HG02981 (cell line): ENCODE data around the gene IRF3.
A peak's percentile ranks its signal among the peaks of the same experiment; 100 is the strongest.
"Not testable (repeated sequence)": the region's sequence is repeated elsewhere in the genome, so short reads cannot be mapped to it uniquely, and the experiment has no call there.

Experiments used
- ATAC-seq: cut with Tn5 transposase; IDR thresholded peaks from one replicate; pipeline ENCODE4 v1.9.1; 2021; ENCODE audit warnings: mild to moderate bottlenecking, moderate library complexity; ENCODE audit not compliant: unreplicated experiment

IRF3 gene

DNA sequence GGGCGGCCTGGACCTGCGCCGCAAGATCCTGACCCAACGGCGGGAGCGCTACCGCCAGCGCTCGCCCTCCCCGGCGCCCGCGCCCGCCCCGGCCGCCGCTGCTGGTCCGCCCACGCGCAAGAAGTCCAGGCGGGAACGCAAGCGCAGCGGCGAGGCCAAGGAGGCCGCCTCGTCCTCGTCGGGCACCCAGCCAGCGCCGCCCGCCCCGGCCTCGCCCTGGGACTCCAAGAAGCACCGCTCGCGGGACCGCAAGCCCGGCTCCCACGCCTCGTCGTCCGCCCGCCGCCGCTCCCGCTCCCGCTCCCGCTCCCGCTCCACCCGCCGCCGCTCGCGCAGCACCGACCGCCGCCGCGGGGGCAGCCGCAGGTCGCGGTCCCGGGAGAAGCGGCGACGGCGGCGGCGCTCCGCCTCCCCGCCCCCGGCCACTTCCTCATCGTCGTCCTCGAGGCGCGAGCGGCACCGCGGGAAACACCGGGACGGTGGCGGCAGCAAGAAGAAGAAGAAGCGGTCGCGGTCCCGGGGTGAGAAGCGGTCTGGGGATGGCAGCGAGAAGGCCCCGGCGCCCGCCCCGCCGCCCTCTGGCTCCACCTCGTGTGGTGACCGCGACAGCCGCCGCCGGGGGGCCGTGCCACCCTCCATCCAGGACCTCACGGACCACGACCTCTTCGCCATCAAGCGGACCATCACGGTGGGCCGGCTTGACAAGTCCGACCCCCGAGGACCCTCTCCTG, 13.7 kb downstream of the IRF3 start:
- no peak for ATAC-seq

DNA sequence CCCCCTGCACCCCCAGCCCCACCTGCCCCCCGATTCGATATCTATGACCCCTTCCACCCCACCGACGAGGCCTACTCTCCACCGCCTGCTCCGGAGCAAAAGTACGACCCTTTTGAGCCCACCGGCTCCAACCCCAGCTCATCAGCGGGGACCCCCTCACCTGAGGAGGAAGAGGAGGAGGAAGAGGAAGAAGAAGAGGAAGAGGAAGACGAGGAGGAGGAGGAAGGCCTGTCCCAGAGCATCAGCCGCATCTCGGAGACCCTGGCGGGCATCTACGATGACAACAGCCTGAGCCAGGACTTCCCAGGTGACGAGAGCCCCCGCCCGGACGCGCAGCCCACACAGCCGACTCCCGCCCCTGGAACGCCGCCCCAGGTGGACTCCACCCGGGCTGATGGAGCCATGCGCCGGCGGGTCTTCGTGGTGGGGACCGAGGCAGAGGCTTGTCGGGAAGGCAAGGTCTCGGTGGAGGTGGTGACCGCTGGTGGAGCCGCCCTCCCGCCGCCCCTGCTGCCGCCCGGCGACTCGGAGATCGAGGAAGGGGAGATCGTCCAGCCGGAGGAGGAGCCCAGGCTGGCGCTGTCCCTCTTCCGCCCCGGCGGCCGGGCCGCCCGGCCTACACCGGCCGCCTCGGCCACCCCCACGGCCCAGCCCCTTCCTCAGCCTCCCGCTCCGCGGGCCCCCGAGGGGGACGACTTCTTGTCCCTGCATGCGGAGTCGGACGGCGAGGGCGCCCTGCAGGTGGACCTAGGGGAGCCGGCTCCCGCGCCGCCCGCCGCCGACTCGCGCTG, 14.4 kb downstream of the IRF3 start:
- ATAC-seq, result no peak

DNA sequence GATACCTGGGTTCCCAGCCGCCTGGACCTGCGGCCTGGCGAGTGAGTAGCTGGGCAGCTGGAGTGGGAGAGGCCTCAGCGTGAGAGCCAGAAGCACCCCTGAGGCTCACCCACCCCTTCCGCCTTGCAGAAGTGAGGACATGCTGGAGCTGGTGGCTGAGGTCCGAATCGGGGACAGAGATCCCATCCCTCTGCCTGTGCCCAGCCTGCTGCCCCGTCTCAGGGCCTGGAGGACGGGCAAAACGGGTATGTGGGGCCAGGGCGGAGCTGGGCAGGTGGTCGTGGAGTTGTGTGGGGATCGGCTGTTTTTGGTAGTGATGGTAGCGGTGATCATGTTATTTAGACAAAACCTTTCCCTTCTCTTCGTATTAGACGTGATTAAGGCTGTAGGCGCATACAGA, 19.1 kb downstream of the IRF3 start:
- ATAC-seq, result no peak

DNA sequence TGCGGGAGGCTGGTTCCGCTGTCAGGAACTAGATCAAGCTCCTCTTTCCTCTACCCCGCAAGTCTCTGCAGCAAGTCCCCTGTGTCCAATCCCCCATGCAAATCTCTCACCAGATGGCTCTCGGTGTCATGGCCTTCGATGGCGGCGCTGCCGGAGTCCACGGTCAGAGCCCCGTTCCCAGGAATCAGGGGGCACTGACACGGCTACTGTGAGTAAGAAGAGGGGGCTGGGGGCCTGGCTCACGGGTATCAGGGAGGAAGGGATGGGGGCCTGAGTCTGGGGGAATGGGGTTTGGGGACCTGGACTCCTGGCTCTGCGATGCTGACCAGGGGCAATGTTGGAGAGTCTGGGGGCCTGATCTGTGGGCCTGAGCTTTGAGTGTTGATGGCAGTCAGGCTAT, 19.7 kb downstream of the IRF3 start:
- no peak for ATAC-seq

DNA sequence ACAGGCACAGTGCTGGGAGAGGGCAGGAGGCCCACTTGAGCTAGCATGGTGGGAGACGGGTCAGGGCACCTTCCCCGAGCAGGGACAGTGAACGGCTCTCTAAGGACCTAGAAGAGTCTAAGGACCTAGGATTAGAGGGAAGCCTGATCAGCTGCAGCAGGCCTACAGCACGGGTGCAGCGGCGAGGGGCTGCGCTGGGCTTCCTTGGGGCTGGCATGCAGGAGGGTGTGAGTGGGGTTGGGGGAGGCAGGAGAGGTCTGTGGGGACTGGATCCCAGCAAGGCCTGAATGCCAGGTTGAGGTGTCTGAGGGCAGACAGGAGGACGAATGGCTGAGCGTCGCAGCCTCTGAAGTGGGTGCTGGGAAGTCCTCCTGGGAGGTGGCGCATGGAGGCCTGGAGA, 20.1 kb downstream of the IRF3 start:
- ATAC-seq, result no peak

DNA sequence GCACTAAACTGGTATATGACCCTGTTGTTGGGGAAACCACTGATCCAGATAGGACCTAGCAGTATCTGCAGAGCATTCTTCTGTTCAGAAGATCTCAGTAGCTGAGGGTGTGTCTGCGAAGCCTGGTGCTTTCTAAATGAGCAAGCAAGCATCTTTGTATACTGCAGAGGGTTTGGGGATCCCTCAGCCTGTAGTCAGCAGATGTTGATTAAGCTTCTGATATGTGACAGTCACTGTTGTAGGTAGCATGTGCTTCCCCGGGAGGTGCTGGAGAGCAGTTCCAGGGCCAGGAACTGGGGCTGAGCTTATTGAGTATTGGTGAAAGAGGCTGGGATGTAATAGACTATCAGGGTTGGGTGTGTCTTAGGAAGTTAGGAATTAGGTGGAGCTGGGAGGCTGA, 22.2 kb downstream of the IRF3 start:
- ATAC-seq, result no peak

DNA sequence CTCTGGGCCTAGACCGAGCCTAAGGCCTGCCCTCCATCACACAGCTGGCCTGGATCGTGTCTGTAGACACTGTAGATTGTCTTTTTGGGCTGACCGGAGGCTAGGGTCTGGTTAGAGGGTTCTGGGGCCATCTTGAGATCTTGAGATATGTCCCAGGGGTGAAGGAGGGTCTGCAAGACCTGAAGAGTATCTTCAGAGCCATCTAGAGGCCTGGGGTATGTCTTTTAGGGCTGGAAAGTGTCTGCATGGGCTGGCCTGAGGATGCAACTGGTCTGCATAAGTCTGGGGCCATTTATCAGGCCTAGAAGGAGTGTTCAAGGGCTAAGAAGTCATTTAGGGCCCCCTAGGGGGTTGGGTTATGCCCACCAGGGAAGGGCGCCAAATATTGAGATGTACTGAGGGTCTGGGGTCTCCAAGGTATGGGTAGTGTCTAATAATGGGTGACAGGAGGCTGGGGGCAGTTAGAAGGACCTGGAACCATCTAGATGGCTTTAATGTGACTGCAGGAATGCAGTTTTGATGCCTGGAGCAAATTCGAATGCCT, 23.1 kb downstream of the IRF3 start:
- ATAC-seq, result no peak

DNA sequence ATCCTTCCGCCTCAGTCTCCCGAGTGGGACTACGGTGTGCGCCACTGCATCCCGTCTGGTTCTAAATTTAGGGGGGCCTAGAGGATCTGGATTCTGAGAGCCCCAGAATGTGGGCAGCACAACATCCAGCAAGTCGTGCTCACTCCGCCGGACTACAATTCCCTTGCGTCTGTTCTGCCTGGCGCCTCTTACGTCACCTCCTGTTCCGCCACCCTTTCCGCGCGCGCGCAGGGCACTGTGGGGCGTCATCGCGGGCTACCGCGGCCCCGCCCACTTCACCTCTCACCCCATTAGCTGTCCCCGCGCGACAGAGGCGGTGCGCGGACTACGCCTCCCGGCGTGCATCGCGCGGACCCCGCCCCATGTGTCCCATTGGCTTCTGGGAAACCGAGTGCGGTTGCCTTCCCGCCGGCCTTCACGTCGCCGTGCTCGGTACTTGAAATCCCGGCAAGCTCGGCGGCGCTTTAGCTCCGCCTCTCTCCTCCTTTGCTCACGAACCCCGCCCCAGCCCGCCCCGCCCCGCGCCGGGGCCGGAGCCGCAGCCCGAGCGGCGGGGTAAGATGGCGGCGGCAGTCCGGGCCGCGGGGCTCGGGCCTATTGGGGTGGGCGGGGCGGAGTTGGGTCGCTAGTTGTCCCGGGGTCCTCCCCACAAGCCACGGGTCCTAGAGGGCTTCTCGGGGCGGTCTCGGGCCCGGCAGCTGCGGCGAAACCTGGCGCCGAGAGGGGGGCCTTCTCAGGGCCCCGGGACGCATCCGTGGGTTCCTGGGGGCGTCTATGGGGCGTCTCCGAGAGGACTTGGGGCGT, 23.8 kb downstream of the IRF3 start, which contains the start of gene SCAF1:
Gene SCAF1 (plus strand): TSS at position 522 of the 804 bp plus-strand sequence. CDS start 2,818 bp downstream, outside the sequence.
- peak; percentile 48 for ATAC-seq

DNA sequence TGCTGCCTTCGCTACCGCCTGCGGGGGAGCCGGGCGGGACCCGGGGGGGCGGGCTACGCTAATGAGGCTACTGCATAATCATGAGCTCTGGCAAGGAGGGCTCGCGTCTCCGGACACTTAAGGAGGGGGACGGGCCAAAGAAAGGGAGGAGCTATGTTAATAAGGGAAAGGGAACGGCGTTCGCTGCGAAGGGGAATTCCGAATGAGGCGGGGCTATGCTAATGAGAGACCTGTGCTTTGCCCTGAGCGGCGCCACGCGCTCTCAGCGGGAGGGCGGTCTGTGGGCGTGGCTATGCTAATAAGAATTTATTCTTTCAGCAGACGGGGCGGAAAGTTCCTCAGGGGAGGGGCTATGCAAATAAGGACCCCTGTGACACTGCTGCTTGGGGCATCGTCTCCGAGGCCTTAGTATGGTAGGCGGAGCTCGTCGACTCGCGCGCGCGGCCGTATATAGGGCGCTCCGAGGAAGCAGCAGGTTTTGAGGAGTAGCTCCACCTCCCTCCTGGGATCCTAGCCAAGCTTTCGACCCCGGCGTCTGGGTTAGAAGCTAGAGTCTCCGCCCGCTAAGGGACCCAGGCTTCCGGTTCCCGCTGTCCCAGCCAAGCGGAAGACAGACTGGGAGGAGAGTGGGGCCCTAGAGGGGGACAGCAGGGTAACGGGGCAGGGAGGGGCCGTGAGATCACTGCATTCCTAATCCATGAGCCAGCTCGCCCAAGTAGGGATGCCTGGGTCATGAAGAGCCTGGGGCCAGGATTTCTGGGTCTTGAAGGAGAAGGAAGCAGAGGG, 25.4 kb downstream of the IRF3 start, which contains the start of gene RRAS:
Gene RRAS (minus strand): TSS at position 31 of the 786 bp plus-strand sequence. CDS start 45 bp downstream, outside the sequence.
- ATAC-seq, result peak; percentile 57

DNA sequence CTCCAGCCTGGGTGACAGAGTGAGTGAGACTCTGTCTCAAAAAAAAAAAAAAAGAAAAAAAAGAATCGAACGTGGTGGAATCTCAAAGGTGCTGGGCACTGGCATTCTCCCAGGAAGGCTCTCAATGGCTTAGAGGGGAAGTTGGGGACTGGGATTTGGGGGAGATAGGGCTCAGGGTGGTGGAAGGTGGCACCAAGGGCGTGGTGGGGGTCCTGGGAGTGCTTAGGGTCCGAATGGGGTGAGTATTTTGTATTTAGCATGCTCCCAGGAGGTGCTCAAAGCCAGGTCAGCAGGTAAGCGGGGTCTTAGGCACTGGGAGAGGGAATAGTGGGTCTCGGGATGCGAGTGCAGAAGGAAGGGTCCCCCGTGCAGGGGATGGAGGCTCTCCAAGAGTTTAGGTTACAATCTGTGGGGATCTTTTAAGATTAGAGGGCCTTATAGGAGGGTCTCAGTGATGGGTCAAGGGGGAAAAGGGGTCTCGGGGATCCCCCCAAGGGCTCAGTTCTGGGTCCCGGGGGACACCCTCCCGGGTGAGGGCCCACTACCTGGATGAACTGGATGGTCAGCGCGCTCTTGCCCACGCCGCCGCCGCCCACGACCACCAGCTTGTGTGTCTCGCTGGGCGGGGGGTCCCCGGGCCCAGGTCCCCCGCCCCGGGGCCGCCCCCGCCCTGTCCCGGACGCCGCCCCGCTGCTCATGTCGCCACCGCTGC, 26.1 kb downstream of the IRF3 start:
- ATAC-seq, result no peak

DNA sequence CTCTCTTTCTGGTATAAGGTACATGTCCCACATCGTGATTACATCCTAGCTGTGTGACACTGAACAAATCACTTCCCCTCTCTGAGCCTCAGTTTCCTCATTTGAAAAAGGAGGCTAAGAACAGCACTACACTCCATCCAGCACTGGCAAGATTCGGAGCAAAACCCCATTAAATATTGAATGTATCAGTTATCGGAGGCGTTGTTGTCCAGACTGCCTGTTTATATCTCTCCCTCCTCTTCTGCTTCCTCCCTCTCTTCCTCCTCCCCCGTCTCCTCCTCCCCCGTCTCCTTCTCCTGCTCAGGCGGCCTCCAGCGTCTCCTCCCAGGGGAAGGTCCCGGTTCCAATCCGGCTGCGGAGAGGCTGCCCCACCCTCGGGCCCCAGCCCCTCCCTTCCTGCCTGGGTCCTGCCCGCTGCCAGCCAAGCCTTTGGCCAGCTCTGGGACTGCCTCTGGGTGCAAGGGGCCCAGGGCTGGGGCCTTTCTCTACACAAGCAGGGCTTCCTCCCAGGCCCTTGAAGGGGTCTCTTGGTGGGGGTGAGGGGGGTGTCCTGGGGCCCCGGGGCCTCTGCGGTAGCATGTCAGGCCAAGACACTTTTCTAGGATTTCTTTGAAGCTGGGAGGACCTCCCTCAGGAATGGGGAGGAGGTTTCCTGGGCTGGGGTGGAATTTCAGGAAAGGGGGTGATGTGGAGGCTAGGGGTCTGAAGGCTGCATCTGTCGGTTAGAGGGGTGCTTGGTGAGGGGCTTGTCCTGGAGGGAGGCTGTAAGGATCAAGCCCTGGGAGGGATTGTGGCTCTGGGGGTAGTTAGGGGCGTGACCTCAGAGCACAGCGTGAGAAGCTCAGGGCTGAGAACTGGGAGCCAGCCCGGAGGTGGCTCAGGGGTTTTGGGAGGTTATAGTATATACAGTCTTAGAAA, 27.6 kb downstream of the IRF3 start:
- no peak for ATAC-seq

DNA sequence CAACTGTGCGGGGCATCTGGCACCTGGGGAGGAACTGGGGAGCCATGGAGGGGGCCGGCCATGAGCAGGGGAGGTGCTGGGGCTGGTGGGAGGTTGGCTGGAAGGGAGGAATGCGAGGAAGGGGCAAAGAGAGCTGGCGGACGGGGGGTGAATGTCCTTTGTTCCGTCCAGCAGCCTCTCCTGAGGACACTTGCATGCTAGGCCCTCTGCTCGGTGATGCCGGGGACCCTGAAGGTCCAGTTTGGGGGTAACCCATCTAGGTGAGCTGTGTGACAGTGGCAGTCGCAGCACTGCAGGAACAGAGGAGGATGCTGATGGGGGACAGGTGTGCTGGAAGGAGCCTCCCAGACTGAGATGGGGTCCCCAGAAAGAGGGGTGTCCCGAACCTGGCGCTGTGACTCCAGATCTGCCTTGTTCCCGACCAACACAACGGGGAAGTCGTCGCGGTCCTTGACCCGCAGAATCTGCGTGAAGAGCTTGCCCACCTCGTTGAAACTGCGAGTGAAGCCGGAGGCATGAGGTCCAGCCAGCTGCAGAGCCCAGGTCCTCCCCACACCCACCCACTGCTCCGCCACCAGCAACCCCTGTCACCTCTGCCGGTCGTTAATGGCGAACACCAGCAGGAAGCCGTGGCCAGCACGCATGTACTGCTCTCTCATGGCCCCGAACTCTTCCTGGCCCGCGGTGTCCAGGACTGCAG, 29.3 kb downstream of the IRF3 start:
- ATAC-seq, result no peak

DNA sequence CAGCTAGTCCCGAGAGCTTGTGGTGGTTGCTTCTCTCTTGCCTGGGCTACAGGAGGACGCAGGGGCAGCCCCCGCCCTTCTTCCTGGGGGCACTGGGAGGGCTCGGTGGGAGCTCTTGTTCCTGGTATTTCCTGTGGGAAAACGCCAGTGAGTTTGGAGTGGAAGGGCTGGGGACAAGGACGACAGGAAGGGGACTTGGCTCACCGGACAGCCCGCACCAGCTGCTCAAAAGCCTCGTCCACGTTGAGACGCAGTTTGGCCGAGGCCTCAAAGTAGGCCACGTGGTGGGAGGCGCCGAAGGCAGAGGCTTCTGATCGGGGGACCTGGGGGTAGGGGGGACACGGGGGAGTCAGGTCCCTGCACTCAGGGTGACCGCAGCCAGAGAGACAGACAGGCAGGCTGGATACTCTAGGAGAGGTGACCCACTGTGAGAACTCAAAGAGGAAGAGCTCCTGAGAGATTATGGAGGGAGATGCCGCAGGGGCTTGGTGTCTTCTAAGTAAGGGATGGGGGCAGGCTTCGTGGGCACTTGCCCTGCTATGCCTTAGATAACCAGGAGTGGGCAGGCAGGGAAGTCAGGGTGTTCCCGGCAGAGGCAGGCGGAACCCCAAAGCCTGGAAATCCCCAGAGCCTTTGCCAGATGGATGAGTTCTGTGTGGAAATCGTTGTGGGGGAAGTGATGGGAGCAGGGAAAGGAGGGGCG, 30.0 kb downstream of the IRF3 start:
- ATAC-seq, result no peak

DNA sequence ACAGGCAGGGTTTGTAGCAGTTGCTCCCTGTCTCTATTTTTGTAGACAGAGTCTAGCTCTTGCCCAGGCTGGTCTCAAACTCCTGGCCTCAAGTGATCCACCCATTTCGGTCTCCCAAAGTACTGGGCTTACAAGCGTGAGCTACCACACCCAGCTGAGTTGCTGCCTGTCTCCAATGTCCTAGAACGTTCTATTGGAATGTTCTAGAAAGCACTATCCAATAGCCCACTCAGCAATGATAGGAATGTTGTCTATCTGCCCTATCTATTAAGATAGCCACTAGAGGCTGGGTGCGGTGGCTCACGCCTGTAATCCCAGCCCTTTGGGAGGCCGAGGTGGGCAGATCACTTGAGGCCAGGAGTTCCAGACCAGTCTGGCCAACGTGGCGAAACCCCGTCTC, 32.4 kb downstream of the IRF3 start:
- not testable (repeated sequence) for ATAC-seq

DNA sequence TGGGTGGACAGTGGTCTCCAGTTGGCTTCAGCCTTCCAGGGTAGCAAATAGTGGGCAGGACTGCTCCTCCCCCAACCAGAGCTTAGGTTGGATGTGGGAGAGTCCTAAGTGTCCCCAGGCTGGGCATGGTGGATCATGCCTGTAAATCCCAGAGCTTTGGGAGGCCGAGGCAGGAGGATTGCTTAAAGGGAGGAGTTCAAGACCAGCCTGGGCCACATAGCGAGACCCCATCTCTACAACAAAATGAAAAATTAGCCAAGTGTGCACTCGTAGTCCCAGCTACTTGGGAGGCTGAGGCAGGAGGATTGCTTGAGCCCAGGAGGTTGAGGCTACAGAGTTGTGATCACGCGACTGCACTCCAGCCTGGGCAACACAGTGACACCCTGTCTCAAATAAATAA, 33.1 kb downstream of the IRF3 start:
- no peak for ATAC-seq

DNA sequence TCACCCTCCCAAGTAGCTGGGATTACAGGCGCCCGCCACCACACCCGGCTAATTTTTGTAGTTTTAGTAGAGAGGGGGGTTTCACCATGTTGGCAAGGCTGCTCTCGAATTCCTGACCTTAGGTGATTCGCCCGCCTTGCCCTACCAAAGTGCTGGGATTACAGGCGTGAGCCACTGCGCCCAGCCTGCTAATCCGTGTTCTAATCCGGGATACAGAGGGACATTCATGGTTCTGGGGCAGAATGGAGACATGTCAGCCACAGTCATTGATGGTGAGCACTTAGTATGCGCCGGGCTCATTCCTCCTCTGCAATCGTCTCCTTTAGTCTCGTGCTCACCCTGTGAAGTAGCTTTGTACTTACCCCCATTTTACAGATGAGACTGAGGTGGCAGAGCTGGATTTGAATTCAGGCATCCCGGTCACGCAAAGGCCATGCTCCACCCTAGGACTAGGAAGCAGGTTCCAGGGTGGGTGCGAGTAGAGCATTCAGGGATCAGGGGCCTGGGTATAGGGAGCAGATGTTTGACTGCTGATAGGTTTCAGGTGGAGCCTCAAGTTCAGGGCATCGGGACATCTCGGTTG, 34.0 kb downstream of the IRF3 start:
- no peak for ATAC-seq

DNA sequence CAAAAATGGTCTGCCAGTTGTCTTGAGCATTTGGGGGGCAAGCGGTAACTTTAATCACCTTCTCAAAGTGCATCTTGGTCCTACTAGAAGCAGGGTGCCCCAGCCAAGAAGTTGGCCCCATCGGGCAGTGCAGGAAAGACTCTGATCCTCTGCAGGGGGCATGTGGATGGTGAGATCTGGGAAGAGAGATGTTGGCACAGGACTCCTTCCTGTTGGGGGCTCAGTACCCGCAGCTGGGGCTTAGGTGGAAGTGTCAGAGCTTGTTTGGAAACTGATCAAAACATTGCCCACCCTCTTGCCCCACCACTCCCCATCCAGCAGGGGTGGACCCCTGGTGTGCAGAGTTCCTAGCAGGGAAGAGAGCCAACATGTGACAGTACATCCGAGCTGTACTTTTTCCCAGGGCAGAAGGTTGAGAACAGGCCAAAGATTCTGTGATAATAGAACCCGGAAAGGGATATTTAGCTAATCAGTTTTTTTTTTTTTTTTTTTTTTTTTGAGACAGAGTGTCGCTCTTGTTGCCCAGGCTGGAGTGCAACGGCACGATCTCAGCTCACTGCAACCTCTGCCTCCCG, 34.6 kb downstream of the IRF3 start:
- no peak for ATAC-seq
